Body of pancreas (tissue), 4 donors: Measurements from ENCODE around the gene NPEPPS. TPM values are rescaled to one million over a fixed set of nuclear protein-coding genes. Genes with fewer than 3 reads are reported as not detected.

Source experiments
- ATAC-seq: fragments of 150-250 bp; one replicate; pipeline ENCODE4 v1.9.1; 2016
- DNase-seq, 4 donors: peaks; one replicate each; pipeline ENCODE4 v3.0.0-alpha.2; 2019
- H3K27ac ChIP-seq, 4 donors: fragments of 200-600 bp; sonication (generic); 1 replicate in 3 of 4; 2 replicates in 1 of 4; pipeline versions ENCODE4 v1.5.1 to v1.6.1; 2016 to 2019; ENCODE audit warnings: mild to moderate bottlenecking in 1 of 4, mixed read lengths in 1 of 4, moderate library complexity in 1 of 4
- H3K27me3 ChIP-seq, 2 donors: fragments of 200-600 bp; sonication (generic); one replicate each; pipeline ENCODE4 v1.6.0; 2016; ENCODE audit warnings: mild to moderate bottlenecking in 1 of 2
- H3K36me3 ChIP-seq, 2 donors: fragments of 200-600 bp; sonication (generic); replicated peaks in 1 of 2; 2 replicates each; pipeline ENCODE4 v1.5.1; 2016; ENCODE audit warnings: low read depth in 2 of 2; ENCODE audit not compliant: insufficient read depth in 1 of 2
- H3K4me1 ChIP-seq: fragments of 200-600 bp; sonication (generic); one replicate; pipeline ENCODE4 v1.6.0; 2016
- H3K4me3 ChIP-seq, 2 donors: fragments of 200-600 bp; sonication (generic); 1 replicate in 1 of 2; 2 replicates in 1 of 2; pipeline ENCODE4 v1.5.1; 2016 to 2019
- H3K9me3 ChIP-seq, 3 donors: fragments of 200-600 bp; sonication (generic); 1 replicate in 2 of 3; 2 replicates in 1 of 3; pipeline ENCODE4 v1.5.1; 2016
- POLR2A ChIP-seq, 3 donors: fragments of 450-650 bp; IDR thresholded peaks; one replicate each; pipeline ENCODE4 v1.6.1; 2016; ENCODE audit warnings: antibody characterized with exemption in 3 of 3, mild to moderate bottlenecking in 2 of 3
- WGBS, 2 donors: methylation state at CpG; one replicate each; pipeline ENCODE4 v1.1.5; 2017; 5-methylcytosine and 5-hydroxymethylcytosine counted together
- intact Hi-C: fragments of 100-400 bp; cut with DNase I; formaldehyde crosslinking; loops from one replicate; pipeline ENCODE4 v1.15.1; 2023
- total RNA-seq, 2 donors: library from RNA; depleted of rRNA; stranded (reverse); fragments of >200 nt; gene quantifications; one replicate each; pipeline ENCODE4 v1.1.0, GENCODE V29; 2016
- TF ChIP-seq, protein P1 (sequence below), 7 experiments: fragments of 450-650 bp in 4 of 7; fragments of 200-600 bp in 3 of 7; sonication (generic) in 3 of 7; IDR thresholded peaks; one replicate each; pipeline ENCODE4 v1.5.1; 2016 to 2019; ENCODE audit warnings: antibody characterized with exemption in 7 of 7

The NPEPPS gene
- total RNA-seq, 2 donors from 2014 or later: 77.5 to 92.4 TPM

GRCh38 chr17:47634870-47635269, 104.0 kb downstream of the NPEPPS start:
- Histone ChIP-seq H3K4me1 (peaks cover 5% of the 10 kb centered on the region), H3K36me3 (peaks cover 0 to 2% of the 10 kb centered on the region in 2 donors), H3K27ac (no peak overlapping the region), H3K27me3 (no peaks in the 10 kb centered on the region), H3K4me3 (no peak overlapping the region), H3K9me3 (no peaks in the 10 kb centered on the region)
- WGBS, 2 donors: 88 to 92% methylated on average over 3 of the region's 3 CpGs
- intact Hi-C loops: no loop called here
- DNase-seq (no peak), ATAC-seq (no peak)
- TF ChIP-seq POLR2A (IDR thresholded peaks at IDR 0.05): no peak
- TF ChIP-seq, protein P1, sequence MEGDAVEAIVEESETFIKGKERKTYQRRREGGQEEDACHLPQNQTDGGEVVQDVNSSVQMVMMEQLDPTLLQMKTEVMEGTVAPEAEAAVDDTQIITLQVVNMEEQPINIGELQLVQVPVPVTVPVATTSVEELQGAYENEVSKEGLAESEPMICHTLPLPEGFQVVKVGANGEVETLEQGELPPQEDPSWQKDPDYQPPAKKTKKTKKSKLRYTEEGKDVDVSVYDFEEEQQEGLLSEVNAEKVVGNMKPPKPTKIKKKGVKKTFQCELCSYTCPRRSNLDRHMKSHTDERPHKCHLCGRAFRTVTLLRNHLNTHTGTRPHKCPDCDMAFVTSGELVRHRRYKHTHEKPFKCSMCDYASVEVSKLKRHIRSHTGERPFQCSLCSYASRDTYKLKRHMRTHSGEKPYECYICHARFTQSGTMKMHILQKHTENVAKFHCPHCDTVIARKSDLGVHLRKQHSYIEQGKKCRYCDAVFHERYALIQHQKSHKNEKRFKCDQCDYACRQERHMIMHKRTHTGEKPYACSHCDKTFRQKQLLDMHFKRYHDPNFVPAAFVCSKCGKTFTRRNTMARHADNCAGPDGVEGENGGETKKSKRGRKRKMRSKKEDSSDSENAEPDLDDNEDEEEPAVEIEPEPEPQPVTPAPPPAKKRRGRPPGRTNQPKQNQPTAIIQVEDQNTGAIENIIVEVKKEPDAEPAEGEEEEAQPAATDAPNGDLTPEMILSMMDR (IDR thresholded peaks at IDR 0.05): no peak

- H3K9me3 ChIP-seq: no peaks in the 10 kb centered on the region
- TF ChIP-seq, protein P1 (IDR thresholded peaks at IDR 0.05): no peak
- TF ChIP-seq POLR2A (IDR thresholded peaks at IDR 0.05): no peak
- 84 to 95% methylated on average over 3 of the region's 3 CpGs for WGBS, 2 donors
- no peak overlapping the region for H3K27ac ChIP-seq
- H3K4me1 ChIP-seq: peaks cover 4% of the 10 kb centered on the region
- ATAC-seq (no peak), DNase-seq (no peak)
- no peak overlapping the region for H3K4me3 ChIP-seq
- intact Hi-C loops: no loop called here
- H3K27me3 ChIP-seq: no peaks in the 10 kb centered on the region
- peaks cover 0 to 2% of the 10 kb centered on the region in 2 donors for H3K36me3 ChIP-seq
Measured at GRCh38 chr17:47635734-47636133, 104.8 kb downstream of the NPEPPS start.

- 65 to 86% methylated on average over 2 of the region's 2 CpGs for WGBS, 2 donors
- intact Hi-C loops: no loop called here
Measured at GRCh38 chr17:47636273-47637030, 105.5 kb downstream of the NPEPPS start.

DNA sequence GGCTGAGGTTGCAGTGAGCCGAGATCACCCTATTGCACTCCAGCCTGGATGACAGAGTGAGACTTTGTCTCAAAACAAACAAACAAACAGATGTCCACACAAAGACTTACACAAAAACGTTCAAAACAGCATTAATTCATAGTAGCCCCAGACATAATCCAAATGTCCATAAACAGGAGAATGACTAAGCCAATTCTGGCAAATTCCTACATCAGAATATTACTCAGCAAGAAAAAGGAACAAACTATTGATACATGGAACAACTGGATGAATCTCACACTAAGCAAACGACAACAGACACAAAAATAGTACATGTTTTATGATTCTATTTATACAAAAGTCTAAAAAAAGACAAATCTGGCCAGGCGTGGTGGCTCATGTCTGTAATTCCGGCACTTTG, 108.0 kb downstream of the NPEPPS start:
- WGBS, 2 donors: 76 to 79% methylated on average over 5 of the region's 5 CpGs
- no peaks in the 10 kb centered on the region for H3K9me3 ChIP-seq
- no peak overlapping the region for H3K4me3 ChIP-seq

More at GRCh38 chr17:47636273-47637030, 105.5 kb downstream of the NPEPPS start:
- H3K36me3 ChIP-seq: peaks cover 0 to 2% of the 10 kb centered on the region in 2 donors
- no peaks in the 10 kb centered on the region for H3K9me3 ChIP-seq
- H3K4me3 ChIP-seq: no peak overlapping the region
- TF ChIP-seq, protein P1 (IDR thresholded peaks at IDR 0.05): no peak
- TF ChIP-seq POLR2A (IDR thresholded peaks at IDR 0.05): no peak
- ATAC-seq (no peak), DNase-seq (no peak)
- H3K27me3 ChIP-seq: no peaks in the 10 kb centered on the region
- no peaks in the 10 kb centered on the region for H3K4me1 ChIP-seq
- H3K27ac ChIP-seq: no peak overlapping the region

More for the DNA sequence above, 108.0 kb downstream of the NPEPPS start:
- DNase-seq: no peak
- TF ChIP-seq, protein P1 (IDR thresholded peaks at IDR 0.05): no peak
- TF ChIP-seq POLR2A (IDR thresholded peaks at IDR 0.05): no peak
- Histone ChIP-seq H3K4me1 (no peaks in the 10 kb centered on the region), H3K36me3 (peaks cover 0 to 2% of the 10 kb centered on the region in 2 donors), H3K27me3 (no peaks in the 10 kb centered on the region), H3K27ac (no peak overlapping the region)
- intact Hi-C loops: no loop called here
- ATAC-seq: no peak
